NCI-H748 (cell line): ENCODE measurements around the gene STAM2.
"Not testable (repeated sequence)": the region's sequence is repeated elsewhere in the genome, so short reads cannot be mapped to it uniquely, and the experiment has no call there.

Experiments
- DNase-seq: peaks from one replicate; lab custom pipeline; 2025; ENCODE audit not compliant: unreplicated experiment; lab: John Stamatoyannopoulos, UW

Gene STAM2

DNA sequence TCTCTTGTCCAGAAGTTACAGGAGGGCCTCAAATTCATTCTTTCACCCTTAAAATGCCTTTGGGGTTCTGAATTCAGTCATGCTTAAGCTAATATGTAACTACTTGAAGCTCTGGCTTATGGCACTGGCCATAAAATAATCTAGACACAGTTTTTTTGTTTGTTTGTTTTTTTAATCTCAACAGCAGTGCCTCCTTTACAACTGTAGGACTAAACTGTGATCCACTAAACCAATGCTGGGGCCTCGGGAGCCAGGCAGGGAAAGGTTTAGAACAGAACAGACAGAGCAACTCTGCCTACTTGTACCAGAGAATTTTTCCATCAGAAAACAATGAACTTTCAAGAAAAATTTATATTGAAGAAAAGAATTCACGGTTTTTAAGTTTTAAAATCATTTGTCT lies 1.7 kb downstream of the STAM2 start:
- no peak for DNase-seq

DNA sequence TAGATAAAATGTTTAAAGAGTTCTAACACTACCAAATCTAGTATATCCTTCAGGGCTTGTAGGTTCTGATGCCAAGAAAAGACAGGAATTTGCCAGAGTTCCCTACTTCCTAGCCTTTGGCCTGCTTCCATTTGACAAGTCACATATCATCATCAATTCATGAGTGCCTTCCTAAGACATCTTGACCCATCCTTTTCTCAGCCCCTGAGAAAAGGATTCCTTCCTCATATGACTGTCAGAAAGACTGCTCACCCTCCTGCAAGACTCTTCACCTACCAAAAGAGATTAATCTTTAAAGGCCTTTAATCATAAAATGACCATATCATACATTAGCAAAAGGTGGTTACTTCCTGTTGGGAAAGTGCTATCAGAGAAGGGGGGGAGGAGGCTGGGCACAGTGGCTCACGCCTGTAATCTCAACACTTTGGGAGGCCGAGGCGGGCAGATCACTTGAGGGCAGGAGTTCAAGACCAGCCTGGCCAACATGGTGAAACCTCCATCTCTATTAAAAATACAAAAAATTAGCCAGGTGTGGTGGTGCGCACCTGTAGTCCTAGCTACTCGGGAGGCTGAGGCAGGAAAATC lies 3.3 kb downstream of the STAM2 start:
- not testable (repeated sequence) for DNase-seq

DNA sequence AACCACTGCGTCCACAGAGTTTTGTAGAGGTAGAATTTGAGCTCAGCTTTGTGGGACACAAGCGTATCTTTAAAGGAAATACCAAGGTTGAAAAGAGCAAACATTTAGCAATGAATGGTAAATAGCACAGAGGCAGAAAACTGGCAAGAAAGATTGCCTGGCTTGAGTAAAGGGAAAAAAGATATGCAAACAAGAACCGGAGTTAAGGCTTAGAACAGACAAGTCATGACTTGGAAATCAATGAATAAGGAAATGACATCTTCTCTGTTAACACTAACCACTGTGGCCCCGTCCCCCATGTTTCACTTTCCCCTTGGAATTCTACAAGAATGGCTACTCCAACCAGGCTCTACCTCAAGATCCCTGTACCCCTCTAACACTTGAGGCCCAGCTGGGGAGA lies 3.8 kb downstream of the STAM2 start:
- no peak for DNase-seq

DNA sequence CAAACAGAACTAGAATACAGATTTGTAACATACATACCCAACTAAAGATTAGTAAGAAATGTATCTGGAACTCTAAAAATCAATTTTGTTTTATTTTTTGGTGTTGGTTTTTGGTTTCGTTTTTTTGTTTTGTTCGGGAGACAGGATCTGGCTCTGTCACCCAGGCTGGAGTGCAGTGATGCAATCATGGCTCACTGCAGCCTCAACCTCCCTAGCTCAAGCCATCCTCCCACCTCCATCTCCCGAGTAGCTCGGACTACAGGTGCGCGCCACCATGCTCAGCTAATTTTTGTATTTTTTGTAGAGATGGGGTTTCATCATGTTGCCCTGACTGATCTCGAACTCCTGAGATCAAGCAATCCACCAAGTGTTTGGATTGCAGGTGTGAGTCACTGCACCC lies 6.4 kb downstream of the STAM2 start:
- not testable (repeated sequence) for DNase-seq

DNA sequence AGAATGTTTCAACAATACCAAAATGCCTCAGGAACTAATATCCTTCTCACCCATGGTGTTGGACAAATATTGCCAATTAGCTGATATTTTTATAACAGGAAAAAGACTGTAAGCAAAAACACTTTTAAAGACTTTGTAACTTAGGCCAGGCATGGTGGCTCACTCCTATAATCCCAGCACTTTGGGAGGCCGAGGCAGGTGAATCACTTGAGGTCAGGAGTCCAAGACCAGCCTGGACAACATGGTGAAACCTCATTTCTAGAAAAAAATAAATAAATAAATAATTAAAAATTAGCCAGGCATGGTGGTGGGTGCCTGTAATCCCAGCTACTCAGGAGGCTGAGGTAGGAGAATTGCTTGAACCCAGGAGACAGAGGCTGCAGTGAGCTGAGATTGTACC lies 8.1 kb downstream of the STAM2 start:
- DNase-seq = not testable (repeated sequence)

DNA sequence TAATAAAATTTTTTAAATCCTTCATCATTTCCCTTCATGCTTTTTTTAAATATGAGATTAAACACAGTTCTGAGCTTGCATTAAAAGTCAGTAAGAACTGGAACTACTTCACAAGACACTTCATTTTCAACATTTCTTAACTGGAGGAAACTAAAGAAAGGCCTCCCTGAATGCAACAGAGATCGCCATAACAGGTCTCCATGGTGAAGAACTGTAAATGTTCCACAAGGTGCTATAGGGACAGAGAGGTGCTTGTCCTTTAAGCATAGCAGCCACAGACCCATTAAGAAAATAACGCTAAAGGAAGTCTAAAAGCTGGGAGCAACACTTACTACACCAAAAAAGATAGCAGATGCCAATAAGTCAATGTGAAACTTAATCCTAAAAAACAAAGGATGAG lies 8.5 kb downstream of the STAM2 start:
- DNase-seq = no peak

DNA sequence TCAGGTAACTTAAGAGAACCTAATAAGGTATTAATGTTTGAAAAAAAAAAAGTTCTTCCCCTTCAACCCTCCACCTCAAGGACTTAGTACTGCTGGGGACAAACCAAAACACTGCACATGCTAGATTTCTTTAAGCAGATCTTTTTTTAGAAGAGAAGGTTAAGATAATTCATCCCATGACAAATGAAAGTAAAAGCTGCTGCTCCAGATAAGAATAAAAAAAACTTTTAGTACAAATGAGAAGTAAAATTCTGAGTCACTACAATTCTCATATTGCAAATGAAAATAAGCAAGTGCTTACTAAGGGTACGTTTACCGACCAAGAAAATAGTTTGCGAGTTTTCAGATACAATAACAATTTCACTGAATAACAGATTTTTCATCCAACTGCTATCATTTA lies 8.9 kb downstream of the STAM2 start:
- DNase-seq = no peak

DNA sequence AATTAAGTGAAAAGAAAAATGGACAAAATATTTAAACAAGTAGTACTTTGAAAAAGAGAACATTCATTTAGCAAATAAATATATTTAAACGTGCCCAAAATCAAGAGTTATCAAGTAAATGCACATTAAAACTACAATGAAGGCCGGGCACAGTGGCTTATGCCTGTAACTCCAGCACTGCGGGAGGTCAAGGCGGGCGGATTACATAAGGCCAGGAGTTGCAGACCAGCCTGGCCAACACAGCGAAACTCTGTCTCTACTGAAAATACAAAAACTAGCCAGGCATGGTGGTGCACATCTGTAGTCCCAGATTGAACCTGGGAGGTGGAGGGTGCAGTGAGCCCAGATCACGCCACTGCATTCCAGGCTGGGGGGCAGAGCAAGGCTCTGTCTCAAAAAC lies 9.8 kb downstream of the STAM2 start:
- no peak for DNase-seq

DNA sequence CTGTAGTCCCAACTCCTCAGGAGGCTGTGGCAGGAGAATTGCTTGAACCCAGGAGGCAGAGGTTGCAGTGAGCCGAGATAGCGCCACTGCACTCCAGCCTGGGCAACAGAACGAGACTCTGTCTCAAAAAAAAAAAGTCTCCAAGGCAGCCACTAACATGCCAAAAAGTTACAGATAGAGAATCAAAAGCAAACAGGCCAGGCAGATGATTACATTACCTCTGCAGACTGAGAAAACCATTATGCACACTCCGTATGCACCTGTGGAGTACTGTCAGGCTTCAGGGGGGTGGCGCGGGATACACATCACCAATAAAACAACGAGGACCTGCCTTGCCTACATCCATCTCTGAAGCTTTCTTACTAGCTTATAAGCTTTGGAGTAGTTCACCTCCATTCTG lies 10.3 kb downstream of the STAM2 start:
- no peak for DNase-seq

DNA sequence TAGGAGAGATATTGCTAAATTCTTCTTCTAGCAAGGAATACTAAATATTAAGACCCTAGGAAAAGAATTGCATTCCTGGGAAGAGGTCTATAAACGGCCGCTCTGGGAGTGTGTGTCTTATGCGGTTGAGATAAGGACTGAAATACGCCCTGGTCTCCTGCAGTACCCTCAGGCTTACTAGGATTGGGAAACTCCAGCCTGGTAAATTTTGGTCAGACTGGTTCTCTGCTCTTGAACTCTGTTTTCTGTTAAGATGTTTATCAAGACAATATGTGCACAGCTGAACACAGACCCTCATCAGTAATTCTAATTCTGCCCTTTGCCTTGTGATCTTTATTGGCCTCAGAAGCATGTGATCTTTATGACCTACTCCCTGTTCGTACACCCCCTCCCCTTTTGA lies 11.9 kb downstream of the STAM2 start:
- DNase-seq = not testable (repeated sequence)

DNA sequence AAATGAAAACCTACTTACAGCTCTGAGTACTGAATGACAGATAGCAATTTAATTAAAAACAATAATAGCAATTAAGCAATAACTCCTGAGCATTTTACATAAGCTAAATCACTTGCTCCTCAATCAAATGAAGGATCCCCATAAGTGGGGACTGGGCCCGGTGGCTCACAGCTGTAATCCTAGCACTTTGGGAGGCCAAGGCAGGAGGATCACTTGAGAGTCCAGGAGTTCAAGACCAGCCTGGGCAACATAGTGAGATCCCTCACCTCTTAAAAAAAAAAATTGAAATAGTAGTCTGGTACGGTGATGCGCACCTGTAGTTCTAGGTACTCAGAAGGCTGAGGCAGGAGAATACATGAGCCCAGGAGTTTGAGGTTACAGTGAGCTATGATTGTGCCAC lies 13.4 kb downstream of the STAM2 start:
- no peak for DNase-seq

DNA sequence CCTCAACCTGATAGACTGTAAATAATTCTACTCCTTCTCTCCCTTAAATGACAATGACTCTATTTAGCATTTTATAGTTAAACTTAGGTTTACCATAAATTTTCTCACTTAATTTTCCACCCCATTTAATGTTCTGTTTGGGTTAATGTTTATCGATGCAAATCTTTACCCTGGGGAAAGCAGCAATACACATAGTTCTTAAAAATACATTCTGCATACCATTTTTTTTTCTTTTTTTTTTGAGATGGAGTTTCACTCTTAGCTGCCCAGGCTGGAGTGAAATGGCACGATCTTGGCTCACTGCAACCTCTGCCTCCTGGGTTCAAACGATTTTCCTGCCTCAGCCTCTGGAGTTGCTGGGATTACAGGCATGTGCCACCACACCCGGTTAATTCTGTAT lies 14.0 kb downstream of the STAM2 start:
- DNase-seq = no peak

DNA sequence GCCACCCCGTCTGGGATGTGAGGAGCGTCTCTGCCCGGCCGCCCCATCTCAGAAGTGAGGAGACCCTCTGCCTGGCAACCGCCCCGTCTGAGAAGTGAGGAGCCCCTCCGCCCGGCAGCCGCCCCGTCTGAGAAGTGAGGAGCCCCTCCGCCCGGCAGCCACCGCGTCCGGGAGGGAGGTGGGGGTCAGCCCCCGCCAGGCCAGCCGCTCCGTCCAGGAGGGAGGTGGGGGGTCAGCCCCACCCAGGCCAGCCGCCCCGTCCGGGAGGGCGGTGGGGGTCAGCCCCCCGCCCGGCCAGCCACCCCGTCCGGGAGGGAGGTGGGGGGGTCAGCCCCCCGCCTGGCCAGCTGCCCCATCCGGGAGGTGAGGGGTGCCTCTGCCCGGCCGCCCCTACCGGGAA lies 15.2 kb downstream of the STAM2 start:
- DNase-seq = not testable (repeated sequence)

DNA sequence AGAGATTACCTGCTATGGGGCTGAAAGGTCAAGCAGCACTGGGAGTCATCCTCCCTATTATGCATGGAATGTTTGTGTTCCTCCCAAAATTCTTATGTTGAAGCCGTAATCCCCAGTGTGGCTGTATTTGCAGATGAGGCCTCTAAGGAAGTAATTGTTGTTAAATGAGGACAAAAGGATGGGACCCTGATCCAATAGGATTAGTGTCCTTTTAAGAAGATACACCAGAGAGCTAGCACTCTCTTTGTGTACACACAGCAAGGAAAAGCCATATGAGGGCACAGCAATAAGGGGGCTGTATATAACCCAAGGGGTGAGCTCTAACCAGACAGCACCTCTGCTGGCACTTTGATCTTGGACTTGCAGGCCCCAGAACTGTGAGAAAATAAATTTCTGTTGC lies 18.3 kb downstream of the STAM2 start:
- no peak for DNase-seq

DNA sequence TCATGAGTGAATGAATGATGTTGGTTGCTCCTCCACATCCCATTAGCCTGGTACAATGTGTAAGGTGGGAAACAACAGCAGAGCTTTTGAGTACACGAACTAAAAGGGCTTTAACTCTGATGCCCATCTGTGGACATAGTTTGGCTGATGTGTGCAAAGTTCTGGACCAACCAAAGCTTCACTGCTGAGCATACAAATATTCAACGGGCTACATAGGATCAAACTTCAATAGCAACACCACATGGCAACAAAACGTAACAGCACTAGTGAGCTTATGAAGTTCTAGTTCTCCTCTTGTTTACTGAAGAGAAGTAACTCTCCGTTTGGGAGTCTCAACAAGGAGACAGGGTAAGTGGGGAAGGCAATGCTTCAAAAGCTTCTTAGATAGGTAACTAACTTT lies 20.4 kb downstream of the STAM2 start:
- no peak for DNase-seq

DNA sequence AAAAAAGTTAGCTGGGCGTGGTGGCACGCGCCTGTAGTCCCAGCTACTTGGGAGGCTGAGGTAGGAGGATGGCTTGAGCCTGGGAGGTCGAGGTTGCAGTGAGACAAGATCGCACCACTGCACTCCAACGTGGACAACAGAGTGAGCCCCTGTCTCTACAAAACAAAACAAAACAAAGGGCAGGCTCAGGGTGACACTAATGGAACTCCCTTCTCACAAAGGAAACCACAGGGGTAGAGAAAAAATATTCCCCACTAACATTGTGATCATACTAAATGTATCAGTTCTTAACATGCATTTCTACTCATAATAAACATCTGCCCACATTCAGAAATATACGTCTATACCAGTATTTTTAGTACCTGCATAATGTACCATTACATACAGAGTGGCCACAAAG lies 21.1 kb downstream of the STAM2 start:
- DNase-seq = no peak

DNA sequence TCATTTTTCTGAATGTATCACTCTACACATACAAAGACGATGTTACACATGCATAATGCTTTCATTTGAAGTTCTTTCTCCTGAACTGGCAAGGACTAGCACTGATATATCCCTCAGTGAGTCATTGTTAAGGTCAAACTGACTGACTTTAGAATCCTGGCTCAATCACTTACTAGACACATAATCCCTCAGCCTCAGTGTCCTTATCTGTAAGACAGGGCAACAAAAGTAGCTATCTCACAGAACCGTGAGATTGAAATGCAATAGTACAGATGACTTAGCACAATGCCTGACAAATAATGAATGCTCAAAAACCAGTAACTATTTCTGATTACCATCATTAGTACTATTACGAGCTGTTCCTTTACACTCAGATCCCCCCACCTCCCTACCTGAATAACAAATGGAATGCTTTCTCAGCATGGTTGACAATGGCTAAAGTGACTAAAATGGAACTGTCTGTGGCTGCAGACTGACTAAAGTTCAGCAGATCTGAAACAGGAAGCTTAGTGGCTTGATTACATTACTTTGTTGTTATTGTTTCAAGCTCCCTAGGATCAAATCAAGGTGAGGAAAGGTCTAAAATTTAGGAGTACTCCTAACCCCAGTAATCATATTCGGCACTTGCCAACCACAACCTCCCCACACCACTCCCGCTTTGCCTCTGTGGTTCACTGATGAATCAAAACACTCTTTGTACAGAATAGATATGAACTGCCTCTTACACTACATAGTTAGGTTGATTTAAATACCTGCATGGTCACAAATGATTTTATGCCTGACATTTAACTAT lies 40.9 kb downstream of the STAM2 start:
- no peak for DNase-seq

DNA sequence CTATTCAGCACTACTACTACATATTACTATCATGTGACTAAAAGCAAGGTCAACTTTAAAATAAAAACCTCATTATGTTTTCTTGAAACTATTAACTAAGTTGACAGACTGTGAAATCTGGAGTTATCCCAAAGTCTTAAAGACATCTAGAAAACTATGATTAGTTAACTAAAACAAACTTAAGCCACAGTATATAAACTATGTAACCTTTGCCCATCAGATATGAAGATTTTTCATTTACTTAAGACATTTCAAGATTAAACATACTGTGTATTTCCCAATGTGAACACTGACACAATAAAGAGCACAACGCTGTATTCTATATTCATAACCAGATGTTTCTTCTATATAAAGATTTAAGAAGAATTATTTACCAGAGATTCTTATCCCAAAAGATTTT lies 43.3 kb downstream of the STAM2 start:
- DNase-seq = no peak

DNA sequence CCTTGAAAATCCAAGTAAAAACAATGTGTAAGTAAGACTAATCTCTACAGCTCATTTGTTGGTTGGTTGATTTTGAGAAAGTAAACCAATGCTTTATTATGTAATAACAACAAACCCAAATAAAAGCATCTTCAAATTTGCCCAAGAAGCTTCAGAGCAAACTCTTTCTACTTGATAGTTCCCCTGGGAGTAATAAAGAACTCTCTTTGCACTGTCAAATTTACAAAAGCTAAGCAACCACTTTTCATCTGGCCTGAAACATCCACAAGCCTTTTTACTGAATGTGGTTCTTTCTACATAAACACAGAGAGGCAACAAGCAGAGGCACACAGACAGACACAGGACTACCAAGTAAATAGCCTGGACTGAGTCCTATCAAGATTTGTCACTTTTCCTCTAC lies 47.9 kb downstream of the STAM2 start:
- DNase-seq = no peak

DNA sequence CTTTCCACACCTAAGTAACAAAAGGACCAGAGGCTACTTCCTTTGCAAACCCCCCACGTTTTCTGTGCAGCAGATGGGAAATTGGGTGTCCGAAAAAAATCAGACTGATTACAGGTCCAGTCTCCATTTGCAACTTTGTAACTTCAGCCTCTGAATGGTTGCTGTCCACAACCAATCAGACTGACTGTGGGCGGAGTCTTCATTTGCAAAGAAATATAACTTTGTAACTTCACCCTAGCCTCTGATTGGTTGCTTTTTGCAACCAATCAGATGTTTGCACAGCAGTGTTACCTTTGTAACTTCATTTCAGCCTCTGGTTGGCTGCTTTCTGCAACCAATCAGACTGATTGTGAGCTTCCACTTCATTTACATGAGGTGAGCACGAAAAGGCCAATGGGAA lies 48.9 kb downstream of the STAM2 start:
- DNase-seq = no peak

DNA sequence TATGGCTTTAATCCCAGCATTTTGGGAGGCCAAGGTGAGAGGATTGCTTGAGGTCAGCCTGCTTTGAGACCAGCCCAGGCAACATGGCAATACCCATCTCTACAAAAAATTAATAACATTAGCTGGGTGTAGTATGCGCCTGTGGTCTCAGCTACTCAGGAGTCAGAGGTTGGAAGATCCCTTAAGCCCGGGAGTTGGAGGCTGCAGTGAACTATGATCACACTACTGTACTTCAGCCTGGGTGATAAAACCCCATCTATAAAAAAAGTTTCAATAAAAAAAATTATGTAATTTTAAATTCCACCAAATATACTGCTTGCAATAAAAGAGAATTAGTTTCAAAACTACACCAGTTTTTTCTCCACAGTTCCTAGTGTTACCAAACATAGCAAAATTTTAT lies 53.4 kb downstream of the STAM2 start:
- no peak for DNase-seq

DNA sequence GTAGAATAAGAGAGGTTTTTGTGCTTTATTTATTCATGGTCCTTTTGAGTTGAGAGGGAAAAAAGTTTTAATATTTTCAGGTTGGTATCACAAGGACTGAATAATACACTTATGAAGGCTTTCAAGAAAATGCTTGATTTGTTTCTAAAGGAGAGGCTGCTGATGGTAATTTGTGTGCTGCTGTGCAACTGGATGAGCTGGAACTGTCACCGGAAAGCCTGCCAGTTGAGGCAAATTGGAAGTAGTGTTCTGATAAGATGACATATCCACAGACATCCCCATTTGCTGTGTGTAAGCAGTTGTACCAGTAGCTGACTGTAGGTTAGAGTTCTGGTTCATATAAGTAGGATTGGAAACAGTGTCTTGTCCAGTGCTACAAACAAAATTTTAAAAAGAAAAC lies 55.1 kb downstream of the STAM2 start:
- no peak for DNase-seq

DNA sequence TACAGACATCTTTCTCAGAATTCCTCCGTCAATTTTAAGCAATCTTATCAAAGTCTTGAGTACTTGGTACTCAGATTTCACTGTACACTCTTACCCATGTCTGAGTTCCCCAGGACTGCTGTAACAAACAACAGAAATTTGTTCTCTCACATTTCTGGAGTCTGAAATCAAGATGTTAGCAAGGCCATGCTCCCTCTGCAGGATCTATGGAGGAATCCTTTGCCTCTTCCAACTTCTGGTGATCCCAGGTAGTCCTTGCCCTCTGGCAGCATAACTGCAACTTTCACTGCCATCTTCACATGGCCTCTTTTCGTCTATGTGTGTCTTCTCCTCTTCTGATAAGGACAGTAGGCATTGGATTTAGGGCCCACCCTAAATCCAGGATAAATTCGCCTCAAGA lies 59.6 kb downstream of the STAM2 start:
- no peak for DNase-seq
